ENCODE results near the gene TMEM59.

DNA sequence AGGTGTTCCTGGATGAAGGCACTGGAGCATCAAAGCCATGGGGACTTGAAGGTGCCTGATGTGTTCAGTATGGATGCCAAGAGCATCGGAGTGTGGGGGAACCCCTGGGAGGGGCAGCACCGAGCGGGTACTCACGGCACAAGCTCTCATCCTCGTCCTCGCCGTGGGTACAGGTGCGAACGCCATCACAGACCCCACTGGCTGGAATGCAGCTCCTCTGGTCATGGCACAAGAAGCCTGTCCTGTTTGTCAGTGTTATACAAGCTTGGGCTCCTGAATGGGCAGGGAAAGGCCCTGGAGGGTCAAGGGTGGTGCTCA, 41.0 kb downstream of the TMEM59 start:
- TF ChIP-seq CTCF (IDR thresholded peaks at IDR 0.05) = no peak
- TF ChIP-seq POLR2A (IDR thresholded peaks at IDR 0.05) = no peak
- no peak for TF ChIP-seq EP300 (IDR thresholded peaks at IDR 0.05)
- no peak for TF ChIP-seq POLR2AphosphoS5 (IDR thresholded peaks at IDR 0.05)

All from gastroesophageal sphincter (tissue), 3 donors.